ENCODE data around the gene ZIC3.

- TF ChIP-seq CTCF (IDR thresholded peaks at IDR 0.05; ENCODE audit: low read depth, low read length, poor library complexity, severe bottlenecking) = no peak
- no peak for TF ChIP-seq EZH2phosphoT487 (IDR thresholded peaks at IDR 0.05; ENCODE audit: borderline replicate concordance, low read length)
These were observed 3.6 kb downstream of the ZIC3 start for GRCh38 chrX:137569470-137569891.
